ENCODE results near the gene OTX1. TPM values are rescaled to one million over a fixed set of nuclear protein-coding genes. Genes with fewer than 3 reads are reported as not detected.
A peak's percentile ranks its signal among the peaks of the same experiment; 100 is the strongest.

OTX1 gene
- total RNA-seq, 1 donor: not detected

DNA sequence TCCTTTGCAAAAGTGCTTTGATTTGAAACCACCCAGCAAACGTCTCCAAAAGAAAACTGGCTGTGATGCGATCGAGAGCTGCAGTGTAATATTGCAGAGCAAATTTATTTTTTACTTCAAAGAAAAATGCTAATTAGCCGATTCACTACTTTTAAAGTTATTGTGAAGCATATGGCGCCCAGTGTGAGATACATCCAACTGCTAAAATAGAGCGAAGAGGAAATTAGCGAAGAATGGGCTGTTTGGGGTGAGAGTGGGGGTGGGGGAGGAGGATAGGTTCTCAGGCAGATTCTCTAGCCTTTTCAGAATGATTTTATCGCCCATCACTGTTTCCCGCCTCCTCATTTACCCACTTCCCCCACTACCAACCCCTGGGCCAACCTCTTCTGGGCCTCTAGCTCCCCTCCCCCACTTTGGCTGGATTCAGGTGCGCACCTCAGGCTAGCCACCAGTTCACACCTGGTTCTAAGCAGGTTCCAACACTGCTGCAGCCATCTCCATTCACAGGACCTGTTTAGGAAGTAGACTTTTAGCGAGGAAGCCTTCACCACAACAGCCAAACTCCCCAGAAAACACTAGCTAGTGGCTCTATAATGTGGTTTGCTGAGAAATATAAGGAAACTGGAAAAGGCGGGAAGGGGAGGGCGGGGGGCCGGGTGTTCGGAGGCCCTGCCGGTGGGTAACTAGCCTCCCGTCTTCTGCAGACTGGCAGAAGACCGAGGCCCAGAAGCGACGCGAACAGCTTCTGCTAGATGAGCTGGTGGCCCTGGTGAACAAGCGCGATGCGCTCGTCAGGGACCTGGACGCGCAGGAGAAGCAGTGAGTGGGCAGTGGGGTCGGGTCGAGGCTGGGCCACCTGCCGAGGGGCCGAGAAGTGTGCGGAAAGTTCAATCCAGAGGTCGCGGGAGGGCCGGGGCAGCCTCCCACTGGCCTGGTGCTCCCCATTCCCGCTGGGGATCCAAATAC, 6.0 kb upstream of the OTX1 start:
- TF ChIP-seq, protein P1, sequence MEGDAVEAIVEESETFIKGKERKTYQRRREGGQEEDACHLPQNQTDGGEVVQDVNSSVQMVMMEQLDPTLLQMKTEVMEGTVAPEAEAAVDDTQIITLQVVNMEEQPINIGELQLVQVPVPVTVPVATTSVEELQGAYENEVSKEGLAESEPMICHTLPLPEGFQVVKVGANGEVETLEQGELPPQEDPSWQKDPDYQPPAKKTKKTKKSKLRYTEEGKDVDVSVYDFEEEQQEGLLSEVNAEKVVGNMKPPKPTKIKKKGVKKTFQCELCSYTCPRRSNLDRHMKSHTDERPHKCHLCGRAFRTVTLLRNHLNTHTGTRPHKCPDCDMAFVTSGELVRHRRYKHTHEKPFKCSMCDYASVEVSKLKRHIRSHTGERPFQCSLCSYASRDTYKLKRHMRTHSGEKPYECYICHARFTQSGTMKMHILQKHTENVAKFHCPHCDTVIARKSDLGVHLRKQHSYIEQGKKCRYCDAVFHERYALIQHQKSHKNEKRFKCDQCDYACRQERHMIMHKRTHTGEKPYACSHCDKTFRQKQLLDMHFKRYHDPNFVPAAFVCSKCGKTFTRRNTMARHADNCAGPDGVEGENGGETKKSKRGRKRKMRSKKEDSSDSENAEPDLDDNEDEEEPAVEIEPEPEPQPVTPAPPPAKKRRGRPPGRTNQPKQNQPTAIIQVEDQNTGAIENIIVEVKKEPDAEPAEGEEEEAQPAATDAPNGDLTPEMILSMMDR (IDR thresholded peaks at IDR 0.05; ENCODE audit: insufficient read depth, low read depth, low read length): no peak
- no peak for DNase-seq (ENCODE audit: low read depth)

DNA sequence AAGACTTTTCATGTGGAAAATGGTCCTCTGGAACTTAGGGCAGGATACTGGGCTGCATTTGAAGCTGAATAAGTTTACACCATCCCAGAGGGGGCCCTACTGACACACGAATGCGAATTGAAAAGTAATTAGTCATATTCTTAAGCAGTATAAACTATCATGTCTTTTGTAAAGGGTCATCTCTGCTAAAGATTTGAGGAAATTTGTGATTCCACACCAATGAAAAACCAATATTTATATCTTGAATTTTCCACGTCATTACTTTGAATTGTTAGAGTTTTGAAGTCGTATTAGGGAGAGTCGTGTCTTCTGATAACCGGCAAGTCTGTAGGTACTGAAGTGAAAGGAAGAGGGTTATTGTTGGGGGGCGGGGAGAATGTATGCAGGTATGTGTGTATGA, 4.1 kb upstream of the OTX1 start:
- TF ChIP-seq, protein P1 (IDR thresholded peaks at IDR 0.05; ENCODE audit: insufficient read depth, low read depth, low read length): no peak
- H3K4me3 ChIP-seq (ENCODE audit: low read depth, low read length): no peak overlapping the region
- no peak for DNase-seq (ENCODE audit: low read depth)

More for the DNA sequence above, 6.0 kb upstream of the OTX1 start:
- no peak overlapping the region for H3K4me3 ChIP-seq (ENCODE audit: low read depth, low read length)

DNA sequence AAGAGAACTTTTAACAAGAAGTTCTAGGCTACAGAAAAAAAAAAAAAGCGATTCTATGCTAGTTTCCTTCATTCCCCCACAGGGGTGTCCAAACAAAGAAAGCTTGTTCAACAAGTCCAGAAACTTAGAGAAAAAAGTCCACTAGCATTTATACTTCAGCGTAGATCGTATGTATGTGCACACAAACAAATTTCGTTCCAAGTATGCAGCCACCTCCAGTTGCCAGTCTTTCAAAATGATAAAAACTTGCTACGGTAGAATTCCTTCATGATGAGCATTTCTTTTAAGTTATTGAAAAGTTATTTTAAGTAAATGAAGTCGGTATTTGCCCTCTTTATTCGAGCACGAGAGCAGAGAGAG, 3.7 kb upstream of the OTX1 start:
- no peak overlapping the region for H3K4me3 ChIP-seq (ENCODE audit: low read depth, low read length)
- DNase-seq (ENCODE audit: low read depth): no peak
- TF ChIP-seq, protein P1 (IDR thresholded peaks at IDR 0.05; ENCODE audit: insufficient read depth, low read depth, low read length): no peak

DNA sequence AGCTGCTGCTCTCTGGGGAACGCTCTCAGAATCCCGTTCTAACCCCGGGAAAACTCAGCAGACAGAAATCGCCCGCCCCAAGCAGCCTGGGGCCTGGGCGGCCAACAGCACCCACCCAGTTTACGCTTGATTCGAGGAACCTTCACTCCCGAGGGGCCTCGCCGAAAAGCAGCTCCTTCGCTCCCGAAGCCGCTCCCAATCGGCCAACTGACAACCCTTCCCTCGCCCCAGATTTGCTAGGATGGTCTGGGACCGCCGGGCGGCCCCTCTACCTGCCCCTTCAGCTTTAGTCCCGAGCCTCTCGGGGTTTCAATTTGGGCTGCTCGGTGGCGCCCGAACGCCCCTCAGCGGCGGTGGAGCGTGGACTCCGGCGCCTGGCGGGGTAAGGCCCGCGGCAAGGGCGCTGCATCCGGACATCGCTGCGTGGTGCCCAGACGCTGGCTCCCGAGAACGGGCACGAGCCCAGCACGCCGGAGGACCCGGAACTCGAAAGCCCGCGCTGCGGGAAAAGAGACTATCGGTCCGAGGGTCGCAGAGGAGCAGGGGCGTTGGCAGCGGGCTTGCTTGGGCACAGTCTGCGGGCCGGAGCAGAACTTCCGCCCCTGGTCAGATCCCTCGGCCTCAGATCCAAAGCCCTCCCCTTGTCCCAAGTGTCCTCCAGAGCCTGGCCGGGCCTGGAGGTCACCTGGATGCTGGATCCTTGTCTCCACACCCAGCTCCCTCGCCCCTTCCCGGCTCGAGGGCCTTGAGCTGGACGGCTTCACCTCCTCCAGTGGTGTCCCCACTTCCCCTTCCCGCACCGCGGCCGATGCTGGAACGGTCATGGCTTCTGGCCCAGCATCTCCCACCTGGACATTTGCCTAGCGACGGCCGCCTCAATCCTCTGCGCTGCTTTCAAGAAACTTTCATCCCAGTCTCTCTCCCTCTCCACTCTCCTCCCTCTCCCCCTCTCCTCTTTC, 3.0 kb upstream of the OTX1 start:
- H3K4me3 ChIP-seq (ENCODE audit: low read depth, low read length): peak overlapping the region; percentile 3
- DNase-seq (ENCODE audit: low read depth): no peak
- TF ChIP-seq, protein P1 (IDR thresholded peaks at IDR 0.05; ENCODE audit: insufficient read depth, low read depth, low read length): no peak

DNA sequence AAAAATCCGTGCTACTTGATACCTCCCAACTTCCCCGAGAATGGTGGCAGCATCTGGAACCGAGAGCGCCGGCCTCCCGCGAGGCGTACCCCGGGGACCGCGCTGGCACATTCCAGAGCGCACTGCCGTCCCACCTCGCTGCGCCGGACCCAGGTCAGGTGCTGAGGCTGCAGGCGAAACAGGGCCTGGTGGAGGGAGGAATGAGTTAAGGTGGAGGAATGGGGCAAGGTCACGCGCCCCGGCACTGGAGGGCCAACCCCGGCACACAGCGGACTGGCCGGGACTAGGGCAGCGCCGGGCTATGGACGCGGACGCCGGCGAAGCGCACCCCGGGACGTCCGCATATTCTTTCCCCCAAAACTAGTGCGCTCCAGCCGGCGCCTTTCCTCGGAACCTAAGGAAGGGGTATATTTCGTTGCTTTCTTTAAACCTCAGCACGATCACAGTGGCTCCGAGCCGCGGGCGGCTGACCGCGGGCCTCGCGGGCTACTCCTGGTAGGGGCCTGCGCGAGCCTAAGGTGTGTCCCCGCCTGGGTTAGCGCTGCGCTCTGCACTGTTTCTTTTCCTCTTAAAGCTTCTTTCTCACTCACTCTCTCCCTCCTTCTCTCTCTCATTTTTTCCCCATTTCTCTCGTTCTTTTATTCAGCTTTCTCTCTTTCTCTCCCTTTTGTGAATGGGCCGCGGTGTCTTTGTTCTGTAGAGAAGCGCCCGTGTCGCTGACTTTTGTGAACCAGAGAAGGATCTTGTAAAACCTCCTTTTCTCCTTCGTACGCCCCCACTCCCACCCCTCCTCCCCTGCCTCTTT, 2.1 kb upstream of the OTX1 start:
- DNase-seq (ENCODE audit: low read depth): no peak
- TF ChIP-seq, protein P1 (IDR thresholded peaks at IDR 0.05; ENCODE audit: insufficient read depth, low read depth, low read length): no peak
- H3K4me3 ChIP-seq (ENCODE audit: low read depth, low read length): no peak overlapping the region
